ENCODE measurements around the gene PCDHGA8.

The PCDHGA8 gene

GRCh38 chr5:141420855-141421488, 28.5 kb downstream of the PCDHGA8 start, which contains the start of gene PCDHGA11:
Gene PCDHGA11 (plus strand): TSS chr5:141421051. CDS start chr5:141421228, 177 bp downstream.
- no peak within 1 kb of the TSS for H3K27ac Mint-ChIP-seq
- peaks cover 84% of the 10 kb centered on the region for H3K9me3 Mint-ChIP-seq

GRCh38 chr5:141421489-141421855, 29.0 kb downstream of the PCDHGA8 start:
- no peak for TF ChIP-seq CTCF (IDR thresholded peaks at IDR 0.05; ENCODE audit: unreplicated experiment in 3 of 3)
- H3K36me3 Mint-ChIP-seq (ENCODE audit: low read depth), result peaks cover 96% of the 10 kb centered on the region
- peaks cover 84% of the 10 kb centered on the region for H3K9me3 Mint-ChIP-seq
- no peak overlapping the region for H3K27ac Mint-ChIP-seq
- peaks cover 15% of the 10 kb centered on the region for H3K27me3 Mint-ChIP-seq (ENCODE audit: low read depth)
- no peaks in the 10 kb centered on the region for H3K4me1 Mint-ChIP-seq
- no peak overlapping the region for H3K4me3 Mint-ChIP-seq

More at GRCh38 chr5:141420855-141421488, 28.5 kb downstream of the PCDHGA8 start, which contains the start of gene PCDHGA11:
- Mint-ChIP-seq H3K4me3 (no peak within 1 kb of the TSS), H3K36me3 (ENCODE audit: low read depth) (peaks cover 96% of the 10 kb centered on the region), H3K4me1 (no peaks in the 10 kb centered on the region), H3K27me3 (ENCODE audit: low read depth) (peaks cover 16% of the 10 kb centered on the region)
- no peak for TF ChIP-seq CTCF (IDR thresholded peaks at IDR 0.05; ENCODE audit: unreplicated experiment in 3 of 3)

- TF ChIP-seq CTCF (IDR thresholded peaks at IDR 0.05; ENCODE audit: unreplicated experiment in 3 of 3), result no peak
- H3K4me1 Mint-ChIP-seq, result no peaks in the 10 kb centered on the region
- no peak overlapping the region for H3K27ac Mint-ChIP-seq
- no peak overlapping the region for H3K4me3 Mint-ChIP-seq
- peaks cover 15% of the 10 kb centered on the region for H3K27me3 Mint-ChIP-seq (ENCODE audit: low read depth)
- peaks cover 86% of the 10 kb centered on the region for H3K9me3 Mint-ChIP-seq
- peaks cover 98% of the 10 kb centered on the region for H3K36me3 Mint-ChIP-seq (ENCODE audit: low read depth)
Observed at GRCh38 chr5:141422742-141423291, 30.4 kb downstream of the PCDHGA8 start.

- Mint-ChIP-seq H3K36me3 (ENCODE audit: low read depth) (peaks cover 98% of the 10 kb centered on the region), H3K9me3 (peaks cover 78% of the 10 kb centered on the region), H3K4me3 (no peak overlapping the region), H3K4me1 (no peaks in the 10 kb centered on the region), H3K27me3 (ENCODE audit: low read depth) (peaks cover 8% of the 10 kb centered on the region), H3K27ac (no peak overlapping the region)
- TF ChIP-seq CTCF (IDR thresholded peaks at IDR 0.05; ENCODE audit: unreplicated experiment in 3 of 3), result no peak
Observed at GRCh38 chr5:141427783-141428426, 35.5 kb downstream of the PCDHGA8 start.

- Mint-ChIP-seq H3K27me3 (ENCODE audit: low read depth) (peaks cover 8% of the 10 kb centered on the region), H3K27ac (no peak within 1 kb of the TSS), H3K4me3 (no peak within 1 kb of the TSS), H3K36me3 (ENCODE audit: low read depth) (peaks cover 99% of the 10 kb centered on the region), H3K4me1 (no peaks in the 10 kb centered on the region), H3K9me3 (peaks cover 79% of the 10 kb centered on the region)
- no peak for TF ChIP-seq CTCF (IDR thresholded peaks at IDR 0.05; ENCODE audit: unreplicated experiment in 3 of 3)
Observed at GRCh38 chr5:141430332-141431113, 38.1 kb downstream of the PCDHGA8 start, which contains the start of gene PCDHGA12. Gene PCDHGA12 (plus strand): TSS chr5:141430507. CDS start chr5:141430760, 253 bp downstream.

Measured in nephron (organoid).